GM12873 (cell line): ENCODE results near the gene CARNS1.

Experiments
- CTCF ChIP-seq: IDR thresholded peaks from 2 replicates; pipeline ENCODE4 v1.5.1; 2012; ENCODE audit warnings: low read depth, mild to moderate bottlenecking, moderate library complexity, low read length, control low read depth; ENCODE audit not compliant: insufficient read depth; ENCODE audit errors: missing control alignments

Gene CARNS1

GRCh38 chr11:67372993-67373647 is 42.4 kb upstream of the CARNS1 start, which contains the start of gene CLCF1:
TSS of gene CLCF1 (minus strand) at chr11:67373598. CDS start at chr11:67373539, 59 bp downstream.
- no peak for TF ChIP-seq CTCF

GRCh38 chr11:67373648-67374570 is 41.6 kb upstream of the CARNS1 start:
- peak; percentile 49 for TF ChIP-seq CTCF

DNA sequence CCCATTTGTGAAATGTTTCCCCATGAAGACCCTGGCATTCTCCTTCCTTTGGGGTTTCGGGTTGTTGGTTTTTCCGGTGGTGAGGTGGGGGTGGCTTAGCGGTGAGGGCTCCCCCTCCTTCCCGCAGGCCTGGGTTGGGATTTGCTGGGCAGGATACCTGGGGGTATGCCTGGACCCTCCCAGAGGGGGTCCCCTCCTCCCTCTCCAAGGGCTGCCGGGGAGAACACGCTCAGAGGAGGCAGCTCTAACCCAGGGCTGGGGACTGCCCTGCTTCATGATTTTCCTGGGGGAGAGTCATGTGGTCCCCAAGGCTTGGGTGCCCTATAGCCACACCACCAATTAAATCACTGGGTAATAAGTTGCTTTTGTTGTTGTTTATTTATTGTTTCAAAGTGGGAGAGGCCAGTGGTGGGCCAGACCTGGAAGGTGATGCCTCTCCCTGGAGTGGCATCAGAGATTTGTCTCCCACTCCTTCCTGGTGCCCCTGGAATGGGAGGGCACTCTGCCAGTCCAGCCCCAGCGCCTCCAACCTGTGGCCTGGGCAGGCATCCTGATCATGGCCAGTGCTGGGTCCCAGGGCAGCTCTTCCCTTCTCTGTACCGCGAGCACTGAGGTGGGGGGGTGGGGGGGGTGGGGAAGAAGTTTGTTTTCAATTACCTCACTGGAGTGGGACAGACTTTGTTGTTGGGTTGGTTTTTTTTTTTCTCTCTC is 40.8 kb upstream of the CARNS1 start:
- no peak for TF ChIP-seq CTCF

DNA sequence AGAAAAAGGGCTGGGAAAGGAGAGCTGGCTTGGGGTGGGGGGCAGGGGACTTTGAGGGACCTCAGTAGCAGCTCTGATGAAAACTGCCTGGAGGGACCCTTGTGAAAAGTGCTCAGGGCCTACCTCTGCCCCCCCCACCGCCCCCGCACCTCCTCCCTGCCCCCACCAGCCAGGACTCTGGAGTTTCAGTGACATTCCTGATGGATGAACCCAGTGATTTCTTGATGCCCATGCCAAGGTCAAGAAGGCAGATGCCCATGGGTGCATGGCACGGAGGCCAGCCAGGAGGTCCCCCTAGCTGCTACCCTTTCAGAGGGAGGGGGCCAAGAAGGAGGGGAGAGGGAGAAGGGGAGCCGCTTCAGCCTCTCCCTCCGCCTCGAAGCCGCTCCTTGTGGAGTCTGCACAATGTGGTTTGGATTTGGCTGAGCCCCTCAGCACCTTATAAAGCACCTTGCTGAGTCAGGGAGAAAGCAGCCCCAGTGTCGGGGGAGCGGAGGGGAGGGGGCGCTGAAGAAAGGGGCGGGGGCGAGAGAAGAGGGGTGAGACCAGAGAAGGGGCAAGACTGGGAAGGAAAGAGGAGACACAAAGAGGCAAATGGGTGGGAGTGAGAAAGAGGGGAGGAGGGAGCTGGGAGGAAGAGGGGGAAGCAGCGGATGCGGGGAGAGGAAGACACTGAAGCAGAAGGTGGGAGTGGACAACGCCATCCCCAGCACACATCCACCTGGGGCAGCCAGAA is 40.0 kb upstream of the CARNS1 start:
- TF ChIP-seq CTCF: no peak

DNA sequence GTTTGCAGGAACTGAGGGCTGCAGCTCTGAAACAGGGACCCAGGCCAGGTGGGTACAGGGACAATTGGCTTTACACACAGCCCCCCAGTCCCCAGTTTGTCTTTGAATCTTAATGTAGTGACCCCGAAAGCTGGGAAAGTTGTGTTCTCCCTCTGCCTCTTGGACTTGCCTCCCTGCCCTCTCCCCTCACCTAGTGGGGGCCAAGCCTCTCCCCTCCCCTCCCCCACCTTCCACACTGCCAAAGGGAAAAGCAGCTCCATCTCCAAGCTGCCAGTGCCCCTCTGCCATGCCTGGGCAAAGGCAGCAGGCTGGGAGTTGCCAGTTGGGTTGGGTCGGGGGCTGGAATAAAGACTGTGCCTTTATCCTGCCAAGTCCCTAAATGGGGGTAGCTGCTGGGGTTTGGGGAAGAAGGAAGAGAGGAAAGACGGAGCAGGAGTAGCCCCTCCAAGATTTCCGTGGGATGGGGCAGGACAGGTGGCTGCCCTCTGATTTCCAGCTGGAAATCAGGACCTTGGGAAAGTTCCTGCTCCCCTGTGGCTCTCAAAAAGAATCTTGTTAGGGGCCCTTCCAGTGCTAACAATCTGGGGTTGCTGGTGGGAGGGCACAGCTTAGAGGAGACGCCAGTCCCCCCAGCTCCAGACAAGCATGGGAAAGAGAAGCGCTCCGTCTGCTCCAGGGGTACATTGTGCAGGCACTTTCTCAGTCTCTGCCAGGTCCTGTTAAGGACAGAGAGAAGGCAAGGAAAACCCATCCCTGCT is 39.2 kb upstream of the CARNS1 start:
- no peak for TF ChIP-seq CTCF

DNA sequence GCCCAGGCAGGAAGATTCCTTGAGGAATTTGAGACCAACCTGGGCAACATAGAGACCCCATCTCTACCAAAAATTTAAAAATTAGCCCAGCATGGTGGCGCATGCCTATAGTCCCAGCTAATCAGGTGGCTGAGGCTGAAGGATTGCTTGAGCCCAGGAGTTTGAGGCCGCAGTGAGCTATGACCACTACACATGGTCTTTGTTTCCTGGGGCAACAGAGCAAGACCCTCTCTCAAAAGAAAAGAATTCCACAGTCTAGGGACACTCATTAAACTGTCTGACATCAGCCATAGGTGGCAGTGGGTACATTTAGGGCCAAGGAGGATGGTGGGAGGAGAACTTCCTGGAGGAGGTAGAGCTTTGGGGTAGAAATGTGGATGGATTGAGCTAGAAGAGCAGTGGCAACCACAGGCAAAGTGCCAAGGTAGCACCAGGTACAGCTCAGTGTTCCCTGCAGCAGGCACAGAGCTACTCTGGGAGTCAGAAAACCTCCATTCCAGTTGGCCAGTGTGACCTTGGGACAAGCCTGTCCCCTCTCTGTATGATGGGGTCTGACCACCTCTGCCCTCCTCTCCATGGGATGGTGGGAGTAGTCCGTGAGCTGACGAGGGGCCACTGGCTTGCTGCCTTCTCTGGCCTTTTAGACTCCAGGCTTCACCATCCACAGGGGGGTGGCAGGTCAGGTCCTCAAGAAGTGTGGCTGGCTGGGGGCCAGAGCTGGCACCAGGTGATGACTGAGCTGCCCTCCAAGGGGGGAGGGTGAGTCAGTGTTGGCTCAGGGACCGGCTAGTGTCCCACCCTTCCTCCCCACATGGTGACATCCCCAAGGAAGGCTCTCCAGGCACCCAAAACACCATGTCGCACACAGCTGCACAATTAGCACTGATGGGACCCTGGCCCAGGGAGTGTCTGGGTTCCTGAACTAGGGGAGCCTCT is 38.3 kb upstream of the CARNS1 start:
- TF ChIP-seq CTCF: no peak
